Neural cell (in vitro differentiated cells): Measurements from ENCODE around the gene E2F4. TPM values are rescaled to one million over a fixed set of nuclear protein-coding genes. Genes with fewer than 3 reads are reported as not detected.

Source experiments
- H2AFZ ChIP-seq: fragments of 200-600, 300-800 bp; sonication (generic), shearing (Covaris generic); 2 replicates; pipeline ENCODE4 v1.6.0; 2014; ENCODE audit warnings: low read depth, mild to moderate bottlenecking, antibody characterized with exemption, low read length, moderate library complexity
- H3F3A ChIP-seq: fragments of 200-600 bp; shearing (Covaris generic); 2 replicates; pipeline ENCODE4 v1.6.1; 2016; ENCODE audit warnings: mild to moderate bottlenecking, moderate library complexity, mixed read lengths, antibody characterized with exemption, low read length; ENCODE audit not compliant: insufficient read depth, poor library complexity, severe bottlenecking
- H3K27ac ChIP-seq: fragments of 200-600, 300-800 bp; sonication (generic), shearing (Covaris generic); 2 replicates; pipeline ENCODE4 v1.5.1; 2014; ENCODE audit warnings: mild to moderate bottlenecking, low read length, moderate library complexity
- H3K27me3 ChIP-seq: fragments of 300-800, 200-600 bp; sonication (generic), shearing (Covaris generic); 2 replicates; pipeline ENCODE4 v1.6.0; 2014; ENCODE audit warnings: mild to moderate bottlenecking, low read depth, low read length, moderate library complexity; ENCODE audit not compliant: insufficient read depth
- H3K36me3 ChIP-seq: fragments of 300-800, 200-600 bp; sonication (generic), shearing (Covaris generic); 2 replicates; pipeline ENCODE4 v1.5.1; 2014; ENCODE audit warnings: mild to moderate bottlenecking, antibody characterized with exemption, low read length, moderate library complexity; ENCODE audit not compliant: insufficient read depth
- H3K4me2 ChIP-seq: fragments of 300-800, 200-600 bp; sonication (generic), shearing (Covaris generic); 2 replicates; pipeline ENCODE4 v1.6.0; 2014; ENCODE audit warnings: mild to moderate bottlenecking, low read length
- H3K4me3 ChIP-seq: fragments of 300-800, 200-600 bp; sonication (generic), shearing (Covaris generic); 2 replicates; pipeline ENCODE4 v1.5.1; 2014; ENCODE audit warnings: mild to moderate bottlenecking, low read length, moderate library complexity
- H3K79me2 ChIP-seq: fragments of 200-600 bp; shearing (Covaris generic); replicated peaks from 2 replicates; pipeline ENCODE4 v1.6.0; 2014; ENCODE audit warnings: mild to moderate bottlenecking, low read length, moderate library complexity; ENCODE audit not compliant: insufficient read depth
- H3K9ac ChIP-seq: fragments of 300-800, 200-600 bp; sonication (generic), shearing (Covaris generic); 2 replicates; pipeline ENCODE4 v1.6.1; 2016; ENCODE audit warnings: mild to moderate bottlenecking, low read length, mixed read lengths
- H3K9me2 ChIP-seq: fragments of 200-600 bp; shearing (Covaris generic); 2 replicates; pipeline ENCODE4 v1.6.1; 2016; ENCODE audit warnings: mild to moderate bottlenecking, low read length, mixed read lengths; ENCODE audit not compliant: insufficient read depth
- H3K9me3 ChIP-seq: fragments of 200-600, 300-800 bp; sonication (generic), shearing (Covaris generic); 2 replicates; pipeline ENCODE4 v1.6.1; 2016; ENCODE audit warnings: mild to moderate bottlenecking, mixed run types, low read length, moderate library complexity, mixed read lengths
- H4K20me1 ChIP-seq: fragments of 200-600 bp; shearing (Covaris generic); 2 replicates; pipeline ENCODE4 v1.6.1; 2016; ENCODE audit warnings: mild to moderate bottlenecking, mixed run types; ENCODE audit not compliant: insufficient read depth
- CTCF ChIP-seq: fragments of 450-650 bp; IDR thresholded peaks from 2 replicates; pipeline ENCODE4 v1.5.1; 2014; ENCODE audit warnings: antibody characterized with exemption, mild to moderate bottlenecking, moderate library complexity; ENCODE audit not compliant: poor library complexity, severe bottlenecking
- EP300 ChIP-seq: fragments of 450-650 bp; conservative IDR thresholded peaks from 2 replicates; pipeline ENCODE4 v1.6.1; 2014; ENCODE audit warnings: antibody characterized with exemption, mild to moderate bottlenecking, moderate library complexity; ENCODE audit not compliant: poor library complexity, severe bottlenecking
- EZH2 ChIP-seq: fragments of 200-600, 300-800 bp; shearing (Covaris generic), sonication (generic); IDR thresholded peaks from 2 replicates; pipeline ENCODE4 v1.6.1; 2014; ENCODE audit warnings: antibody characterized with exemption, low read length, borderline replicate concordance, mild to moderate bottlenecking; ENCODE audit not compliant: insufficient read depth, poor library complexity, severe bottlenecking
- MXI1 ChIP-seq: fragments of 450-650 bp; conservative IDR thresholded peaks from 2 replicates; pipeline ENCODE4 v1.6.1; 2014; ENCODE audit warnings: antibody characterized with exemption, mild to moderate bottlenecking; ENCODE audit not compliant: poor library complexity, severe bottlenecking
- POLR2AphosphoS5 ChIP-seq: IDR thresholded peaks from 2 replicates; pipeline ENCODE4 v1.6.1; 2012
- RAD21 ChIP-seq: fragments of 450-650 bp; conservative IDR thresholded peaks from 2 replicates; pipeline ENCODE4 v1.6.1; 2014; ENCODE audit warnings: antibody characterized with exemption, mild to moderate bottlenecking, moderate library complexity
- REST ChIP-seq: IDR thresholded peaks from 2 replicates; pipeline ENCODE4 v1.6.1; 2012; ENCODE audit warnings: borderline replicate concordance
- SMC3 ChIP-seq: fragments of 450-650 bp; conservative IDR thresholded peaks from 2 replicates; pipeline ENCODE4 v1.6.1; 2014; ENCODE audit warnings: antibody characterized with exemption, mild to moderate bottlenecking, moderate library complexity; ENCODE audit not compliant: poor library complexity
- TAF1 ChIP-seq: IDR thresholded peaks from 2 replicates; pipeline ENCODE4 v1.6.1; 2012; ENCODE audit warnings: low read depth
- polyA plus RNA-seq: library from polyadenylated mRNA; depleted of rRNA; stranded (reverse); fragments of >200 nt; gene quantifications from 2 replicates; pipeline ENCODE4 v1.2.3, GENCODE V29; 2014

The E2F4 gene
- polyA plus RNA-seq, 1 donor from 2014 or later = 112 TPM

GRCh38 chr16:67190041-67190440, 1.9 kb upstream of the E2F4 start, which contains the start of gene EXOC3L1:
Gene EXOC3L1 (minus strand): TSS chr16:67190136. CDS start chr16:67189676, 460 bp downstream.
- H3K36me3 ChIP-seq = no peaks in the 10 kb centered on the region
- TF ChIP-seq REST (no peak), TAF1 (no peak), POLR2AphosphoS5 (no peak), SMC3 (no peak), CTCF (no peak), RAD21 (no peak), MXI1 (no peak), EZH2 (no peak), EP300 (no peak)
- no peaks in the 10 kb centered on the region for H3K9me2 ChIP-seq
- H2AFZ ChIP-seq = no peak within 1 kb of the TSS
- H3K27ac ChIP-seq = no peak within 1 kb of the TSS
- H3F3A ChIP-seq = no peaks in the 10 kb centered on the region
- H3K4me2 ChIP-seq = no peak within 1 kb of the TSS
- H3K79me2 ChIP-seq = peaks cover 15% of the 10 kb centered on the region
- H3K27me3 ChIP-seq = no peaks in the 10 kb centered on the region
- no peaks in the 10 kb centered on the region for H4K20me1 ChIP-seq
- no peaks in the 10 kb centered on the region for H3K9me3 ChIP-seq
- H3K9ac ChIP-seq = no peak within 1 kb of the TSS
- no peak within 1 kb of the TSS for H3K4me3 ChIP-seq

- Histone ChIP-seq H3F3A (no peaks in the 10 kb centered on the region), H3K36me3 (no peaks in the 10 kb centered on the region), H3K4me2 (no peak overlapping the region), H3K27ac (no peak overlapping the region), H4K20me1 (no peaks in the 10 kb centered on the region), H3K9me3 (no peaks in the 10 kb centered on the region), H3K79me2 (peaks cover 15% of the 10 kb centered on the region), H3K4me3 (no peak overlapping the region), H3K9me2 (no peaks in the 10 kb centered on the region), H3K27me3 (no peaks in the 10 kb centered on the region), H2AFZ (no peak overlapping the region), H3K9ac (no peak overlapping the region)
- TF ChIP-seq POLR2AphosphoS5 (no peak), REST (no peak), EP300 (no peak), TAF1 (no peak)
Measured at GRCh38 chr16:67190448-67191399, 1.2 kb upstream of the E2F4 start.
